HCT116 (cell line): Measurements from ENCODE around the gene LRRC31. TPM values are rescaled to one million over a fixed set of nuclear protein-coding genes. Genes with fewer than 3 reads are reported as not detected.

ENCODE experiments used
- ATAC-seq: fragments of 200-7000 bp; cut with Tn5 transposase; 2 replicates; pipeline ENCODE4 v1.9.1; 2020; ENCODE audit warnings: mild to moderate bottlenecking, moderate library complexity
- BruUV-seq: library from RNA; stranded (reverse); fragments of 400-500 nt; replicated peaks from 2 replicates; lab custom pipeline; 2021; lab: Mats Ljungman, UMichigan
- CTCF ChIA-PET: fragments of 300-600 bp; sonication (Branson Sonifier 250); formaldehyde crosslinking; loops from one replicate; lab custom pipeline; 2021; ENCODE audit warnings: antibody characterized with exemption; lab: Charles Lee
- POLR2A ChIA-PET: fragments of 300-600, 350-600 bp; sonication (Branson Sonifier 250); formaldehyde crosslinking; loops from one replicate; lab custom pipeline; 2021; ENCODE audit warnings: antibody characterized with exemption; lab: Charles Lee
- RAD21 ChIA-PET, 2 experiments: fragments of 300-600 bp; sonication (Branson Sonifier 250); formaldehyde crosslinking; loops; one replicate each; lab custom pipeline; 2023; ENCODE audit warnings: low total read pairs in 2 of 2; ENCODE audit not compliant: uncharacterized antibody in 2 of 2, unreplicated experiment in 2 of 2, low non-redundant PET in 1 of 2; lab: Charles Lee
- DNase-seq: peaks from one replicate; pipeline ENCODE4 v3.0.0-alpha.2; 2010; ENCODE audit warnings: low read depth, low spot score
- H2AFZ ChIP-seq: fragments of 200-600 bp; shearing (Covaris generic), sonication (generic); 2 replicates; pipeline ENCODE4 v1.6.1; 2017; ENCODE audit warnings: low read depth, mixed run types, mixed read lengths, antibody characterized with exemption, low read length; ENCODE audit not compliant: poor library complexity, severe bottlenecking
- H3K27ac ChIP-seq: 2 replicates; pipeline ENCODE4 v1.5.1; 2012; ENCODE audit warnings: low read depth, low read length
- H3K27me3 ChIP-seq: fragments of 200-600 bp; sonication (generic); 2 replicates; pipeline ENCODE4 v1.6.1; 2016; ENCODE audit warnings: mixed run types, low read length, mixed read lengths; ENCODE audit not compliant: insufficient read depth
- H3K36me3 ChIP-seq, 2 experiments: fragments of 200-500 bp in 1 of 2; fragments of 200-600 bp in 1 of 2; sonication (Bioruptor generic) in 1 of 2; sonication (generic) in 1 of 2; 2 replicates each; pipeline versions ENCODE4 v1.5.1 to v1.6.1; 2014 to 2016; ENCODE audit warnings: low read length in 2 of 2, inconsistent platforms in 1 of 2, mixed read lengths in 1 of 2, mixed run types in 1 of 2; ENCODE audit not compliant: insufficient read depth in 2 of 2, control insufficient read depth in 1 of 2
- H3K4me1 ChIP-seq, 2 experiments: fragments of 200-600 bp in 1 of 2; sonication (generic) in 1 of 2; 2 replicates each; pipeline versions ENCODE4 v1.5.1 to v1.6.1; 2012 to 2017; ENCODE audit warnings: low read length in 2 of 2, inconsistent platforms in 1 of 2, mild to moderate bottlenecking in 1 of 2, mixed read lengths in 1 of 2, mixed run types in 1 of 2, moderate library complexity in 1 of 2; ENCODE audit not compliant: insufficient read depth in 2 of 2, control insufficient read depth in 1 of 2
- H3K4me2 ChIP-seq: fragments of 200-600 bp; sonication (generic); 2 replicates; pipeline ENCODE4 v1.6.1; 2017; ENCODE audit warnings: mixed run types, low read length, mixed read lengths
- H3K4me3 ChIP-seq, 2 experiments: fragments of 200-600 bp in 1 of 2; sonication (generic) in 1 of 2; replicated peaks in 1 of 2; 2 replicates each; pipeline ENCODE4 v1.5.1; 2011 to 2016; ENCODE audit warnings: low read length in 2 of 2, control low read depth in 1 of 2, low read depth in 1 of 2, mild to moderate bottlenecking in 1 of 2, mixed read lengths in 1 of 2, mixed run types in 1 of 2
- H3K79me2 ChIP-seq: fragments of 200-600 bp; sonication (generic); 2 replicates; pipeline ENCODE4 v1.6.1; 2017; ENCODE audit warnings: mild to moderate bottlenecking, mixed run types, low read length, moderate library complexity, mixed read lengths; ENCODE audit not compliant: insufficient read depth
- H3K9ac ChIP-seq: fragments of 200-600 bp; sonication (generic); 2 replicates; pipeline ENCODE4 v1.6.1; 2016; ENCODE audit warnings: low read length, mixed read lengths
- H3K9me2 ChIP-seq: fragments of 200-600 bp; sonication (generic), shearing (Covaris generic); 2 replicates; pipeline ENCODE4 v1.6.1; 2017; ENCODE audit warnings: mixed run types, mild to moderate bottlenecking, moderate library complexity; ENCODE audit not compliant: insufficient read depth
- H3K9me3 ChIP-seq, 2 experiments: fragments of 200-500 bp in 1 of 2; fragments of 200-600 bp in 1 of 2; sonication (Bioruptor generic) in 1 of 2; sonication (generic) in 1 of 2; 2 replicates each; pipeline ENCODE4 v1.6.1; 2014 to 2017; ENCODE audit warnings: low read length in 2 of 2, mixed read lengths in 2 of 2, inconsistent platforms in 1 of 2, low read depth in 1 of 2, mild to moderate bottlenecking in 1 of 2, mixed run types in 1 of 2, moderate library complexity in 1 of 2; ENCODE audit not compliant: control insufficient read depth in 1 of 2, insufficient read depth in 1 of 2
- H4K20me1 ChIP-seq: fragments of 200-600 bp; sonication (generic), shearing (Covaris generic); 2 replicates; pipeline ENCODE4 v1.6.1; 2017; ENCODE audit warnings: mixed run types, mild to moderate bottlenecking, moderate library complexity; ENCODE audit not compliant: insufficient read depth
- CBX3 ChIP-seq: IDR thresholded peaks from 2 replicates; pipeline ENCODE4 v1.6.1; 2012; ENCODE audit warnings: low read depth
- CEBPB ChIP-seq: IDR thresholded peaks from 2 replicates; pipeline ENCODE4 v1.6.1; 2012; ENCODE audit warnings: low read depth
- EGR1 ChIP-seq: IDR thresholded peaks from 2 replicates; pipeline ENCODE4 v1.6.1; 2012; ENCODE audit warnings: low read depth
- ELF1 ChIP-seq: IDR thresholded peaks from 2 replicates; pipeline ENCODE4 v1.6.1; 2012; ENCODE audit warnings: low read depth, borderline replicate concordance
- EZH2 ChIP-seq: fragments of 200-600 bp; sonication (generic); IDR thresholded peaks from 2 replicates; pipeline ENCODE4 v1.6.1; 2017; ENCODE audit warnings: antibody characterized with exemption, mixed run types
- FOSL1 ChIP-seq: IDR thresholded peaks from 2 replicates; pipeline ENCODE4 v1.6.1; 2012; ENCODE audit warnings: low read depth
- JUND ChIP-seq: IDR thresholded peaks from 2 replicates; pipeline ENCODE4 v1.6.1; 2012
- POLR2A ChIP-seq: IDR thresholded peaks from 2 replicates; pipeline ENCODE4 v1.7.0; 2011; ENCODE audit warnings: borderline replicate concordance; ENCODE audit not compliant: insufficient read depth, insufficient read length; ENCODE audit errors: extremely low read depth
- POLR2AphosphoS5 ChIP-seq: IDR thresholded peaks from 2 replicates; pipeline ENCODE4 v1.6.1; 2011; ENCODE audit warnings: mild to moderate bottlenecking, low read depth, low read length, moderate library complexity
- RAD21 ChIP-seq: IDR thresholded peaks from 2 replicates; pipeline ENCODE4 v1.6.1; 2012; ENCODE audit warnings: low read depth, mild to moderate bottlenecking
- SP1 ChIP-seq: IDR thresholded peaks from 2 replicates; pipeline ENCODE4 v1.6.1; 2012; ENCODE audit warnings: low read depth
- TCF7L2 ChIP-seq: IDR thresholded peaks from 2 replicates; pipeline ENCODE4 v1.7.0; 2011; ENCODE audit warnings: borderline replicate concordance, inconsistent platforms; ENCODE audit not compliant: insufficient read depth, insufficient read length; ENCODE audit errors: extremely low read depth
- ZNF274 ChIP-seq: fragments of 200-500 bp; sonication (Bioruptor generic); IDR thresholded peaks from 2 replicates; pipeline ENCODE4 v1.6.1; 2014; ENCODE audit warnings: mild to moderate bottlenecking, low read depth, low read length, inconsistent platforms
- intact Hi-C: fragments of 100-400 bp; cut with micrococcal nuclease; formaldehyde crosslinking; loops from 2 replicates; pipeline ENCODE4 v1.10.0; 2022
- total RNA-seq: library from RNA; stranded (reverse); gene quantifications from one replicate; pipeline ENCODE4 v1.2.1, GENCODE V29; 2021; ENCODE audit not compliant: unreplicated experiment
- TF ChIP-seq, protein P1 (sequence below): IDR thresholded peaks from 2 replicates; pipeline ENCODE4 v1.6.1; 2012
- TF ChIP-seq, protein P2 (sequence below): IDR thresholded peaks from 2 replicates; pipeline ENCODE4 v1.6.1; 2011; ENCODE audit warnings: mild to moderate bottlenecking, low read length, moderate library complexity; ENCODE audit not compliant: insufficient replicate concordance; ENCODE audit errors: extremely low read depth
- TF ChIP-seq, protein P3 (sequence below): IDR thresholded peaks from 2 replicates; pipeline ENCODE4 v1.6.1; 2012; ENCODE audit warnings: low read depth
- TF ChIP-seq, protein P4 (sequence below), 3 experiments: fragments of 200-600 bp in 1 of 3; sonication (generic) in 1 of 3; IDR thresholded peaks in 2 of 3; conservative IDR thresholded peaks in 1 of 3; 2 replicates each; pipeline ENCODE4 v1.5.1; 2012 to 2017; ENCODE audit warnings: low read depth in 2 of 3, low read length in 2 of 3, antibody characterized with exemption in 1 of 3, borderline replicate concordance in 1 of 3, control low read depth in 1 of 3, mild to moderate bottlenecking in 1 of 3, mixed read lengths in 1 of 3, mixed run types in 1 of 3, moderate library complexity in 1 of 3; ENCODE audit not compliant: insufficient read depth in 1 of 3

LRRC31 gene
- total RNA-seq, 1 experiment from 2014 or later = not detected

DNA sequence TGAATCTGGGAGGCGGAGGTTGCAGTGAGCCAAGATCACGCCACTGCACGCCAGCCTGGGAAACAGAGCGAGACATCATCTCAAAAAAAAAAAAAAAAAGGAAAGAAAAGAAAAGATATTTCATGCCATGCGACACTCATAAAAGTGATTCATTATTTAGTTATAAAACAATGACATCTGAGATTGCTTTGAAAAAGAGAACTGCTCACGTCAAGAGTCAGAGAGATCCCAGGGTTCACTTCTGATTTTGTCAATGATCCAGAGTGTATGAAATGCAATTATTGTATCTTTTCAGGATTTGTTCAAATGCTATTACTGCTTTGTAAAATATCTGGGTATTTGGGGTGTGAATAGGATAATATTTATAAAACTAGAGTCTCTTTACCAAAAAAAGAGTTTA lies 35.7 kb upstream of the LRRC31 start:
- no peaks in the 10 kb centered on the region for H4K20me1 ChIP-seq
- no peaks in the 10 kb centered on the region for H3K4me1 ChIP-seq
- H3K27ac ChIP-seq = no peak overlapping the region
- BruUV-seq = no TSS peak
- no peaks in the 10 kb centered on the region for H3K27me3 ChIP-seq
- TF ChIP-seq, protein P1, sequence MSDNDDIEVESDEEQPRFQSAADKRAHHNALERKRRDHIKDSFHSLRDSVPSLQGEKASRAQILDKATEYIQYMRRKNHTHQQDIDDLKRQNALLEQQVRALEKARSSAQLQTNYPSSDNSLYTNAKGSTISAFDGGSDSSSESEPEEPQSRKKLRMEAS = no peak
- TF ChIP-seq POLR2A (no peak), EGR1 (no peak), ZNF274 (no peak), TCF7L2 (no peak), EZH2 (no peak), FOSL1 (no peak), ELF1 (no peak), RAD21 (no peak), POLR2AphosphoS5 (no peak), CEBPB (no peak), CBX3 (no peak), SP1 (no peak), JUND (no peak)
- TF ChIP-seq, protein P2, sequence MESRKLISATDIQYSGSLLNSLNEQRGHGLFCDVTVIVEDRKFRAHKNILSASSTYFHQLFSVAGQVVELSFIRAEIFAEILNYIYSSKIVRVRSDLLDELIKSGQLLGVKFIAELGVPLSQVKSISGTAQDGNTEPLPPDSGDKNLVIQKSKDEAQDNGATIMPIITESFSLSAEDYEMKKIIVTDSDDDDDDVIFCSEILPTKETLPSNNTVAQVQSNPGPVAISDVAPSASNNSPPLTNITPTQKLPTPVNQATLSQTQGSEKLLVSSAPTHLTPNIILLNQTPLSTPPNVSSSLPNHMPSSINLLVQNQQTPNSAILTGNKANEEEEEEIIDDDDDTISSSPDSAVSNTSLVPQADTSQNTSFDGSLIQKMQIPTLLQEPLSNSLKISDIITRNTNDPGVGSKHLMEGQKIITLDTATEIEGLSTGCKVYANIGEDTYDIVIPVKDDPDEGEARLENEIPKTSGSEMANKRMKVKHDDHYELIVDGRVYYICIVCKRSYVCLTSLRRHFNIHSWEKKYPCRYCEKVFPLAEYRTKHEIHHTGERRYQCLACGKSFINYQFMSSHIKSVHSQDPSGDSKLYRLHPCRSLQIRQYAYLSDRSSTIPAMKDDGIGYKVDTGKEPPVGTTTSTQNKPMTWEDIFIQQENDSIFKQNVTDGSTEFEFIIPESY = no peak
- TF ChIP-seq, protein P3, sequence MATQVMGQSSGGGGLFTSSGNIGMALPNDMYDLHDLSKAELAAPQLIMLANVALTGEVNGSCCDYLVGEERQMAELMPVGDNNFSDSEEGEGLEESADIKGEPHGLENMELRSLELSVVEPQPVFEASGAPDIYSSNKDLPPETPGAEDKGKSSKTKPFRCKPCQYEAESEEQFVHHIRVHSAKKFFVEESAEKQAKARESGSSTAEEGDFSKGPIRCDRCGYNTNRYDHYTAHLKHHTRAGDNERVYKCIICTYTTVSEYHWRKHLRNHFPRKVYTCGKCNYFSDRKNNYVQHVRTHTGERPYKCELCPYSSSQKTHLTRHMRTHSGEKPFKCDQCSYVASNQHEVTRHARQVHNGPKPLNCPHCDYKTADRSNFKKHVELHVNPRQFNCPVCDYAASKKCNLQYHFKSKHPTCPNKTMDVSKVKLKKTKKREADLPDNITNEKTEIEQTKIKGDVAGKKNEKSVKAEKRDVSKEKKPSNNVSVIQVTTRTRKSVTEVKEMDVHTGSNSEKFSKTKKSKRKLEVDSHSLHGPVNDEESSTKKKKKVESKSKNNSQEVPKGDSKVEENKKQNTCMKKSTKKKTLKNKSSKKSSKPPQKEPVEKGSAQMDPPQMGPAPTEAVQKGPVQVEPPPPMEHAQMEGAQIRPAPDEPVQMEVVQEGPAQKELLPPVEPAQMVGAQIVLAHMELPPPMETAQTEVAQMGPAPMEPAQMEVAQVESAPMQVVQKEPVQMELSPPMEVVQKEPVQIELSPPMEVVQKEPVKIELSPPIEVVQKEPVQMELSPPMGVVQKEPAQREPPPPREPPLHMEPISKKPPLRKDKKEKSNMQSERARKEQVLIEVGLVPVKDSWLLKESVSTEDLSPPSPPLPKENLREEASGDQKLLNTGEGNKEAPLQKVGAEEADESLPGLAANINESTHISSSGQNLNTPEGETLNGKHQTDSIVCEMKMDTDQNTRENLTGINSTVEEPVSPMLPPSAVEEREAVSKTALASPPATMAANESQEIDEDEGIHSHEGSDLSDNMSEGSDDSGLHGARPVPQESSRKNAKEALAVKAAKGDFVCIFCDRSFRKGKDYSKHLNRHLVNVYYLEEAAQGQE = no peak
- TF ChIP-seq, protein P4, sequence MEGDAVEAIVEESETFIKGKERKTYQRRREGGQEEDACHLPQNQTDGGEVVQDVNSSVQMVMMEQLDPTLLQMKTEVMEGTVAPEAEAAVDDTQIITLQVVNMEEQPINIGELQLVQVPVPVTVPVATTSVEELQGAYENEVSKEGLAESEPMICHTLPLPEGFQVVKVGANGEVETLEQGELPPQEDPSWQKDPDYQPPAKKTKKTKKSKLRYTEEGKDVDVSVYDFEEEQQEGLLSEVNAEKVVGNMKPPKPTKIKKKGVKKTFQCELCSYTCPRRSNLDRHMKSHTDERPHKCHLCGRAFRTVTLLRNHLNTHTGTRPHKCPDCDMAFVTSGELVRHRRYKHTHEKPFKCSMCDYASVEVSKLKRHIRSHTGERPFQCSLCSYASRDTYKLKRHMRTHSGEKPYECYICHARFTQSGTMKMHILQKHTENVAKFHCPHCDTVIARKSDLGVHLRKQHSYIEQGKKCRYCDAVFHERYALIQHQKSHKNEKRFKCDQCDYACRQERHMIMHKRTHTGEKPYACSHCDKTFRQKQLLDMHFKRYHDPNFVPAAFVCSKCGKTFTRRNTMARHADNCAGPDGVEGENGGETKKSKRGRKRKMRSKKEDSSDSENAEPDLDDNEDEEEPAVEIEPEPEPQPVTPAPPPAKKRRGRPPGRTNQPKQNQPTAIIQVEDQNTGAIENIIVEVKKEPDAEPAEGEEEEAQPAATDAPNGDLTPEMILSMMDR (IDR thresholded peaks at IDR 0.05 in 2 of 3, conservative IDR thresholded peaks at IDR 0.05 in 1 of 3; ENCODE audit: borderline replicate concordance in 1 of 3, insufficient read depth in 1 of 3, low read depth in 2 of 3, low read length in 2 of 3) = no peak
- ChIA-PET CTCF (no interaction called here), RAD21 (no interaction called here), POLR2A (no interaction called here)
- H3K9me2 ChIP-seq = no peaks in the 10 kb centered on the region
- intact Hi-C loops = no loop called here
- H2AFZ ChIP-seq = no peak overlapping the region
- H3K9me3 ChIP-seq = peaks cover 5% of the 10 kb centered on the region in 2 experiments; a peak in 1 of 4 replicates
- no peak overlapping the region for H3K4me3 ChIP-seq
- DNase-seq (no peak), ATAC-seq (no peak)
- no peak overlapping the region for H3K4me2 ChIP-seq
- H3K36me3 ChIP-seq = no peaks in the 10 kb centered on the region
- no peak overlapping the region for H3K9ac ChIP-seq
- H3K79me2 ChIP-seq = no peaks in the 10 kb centered on the region
